RWPE1 (cell line): ENCODE data around the gene ELAVL1.
A peak's percentile ranks its signal among the peaks of the same experiment; 100 is the strongest.

ENCODE experiments used
- CTCF ChIA-PET: fragments of 350-600 bp; sonication (Branson Sonifier 250); formaldehyde crosslinking; extraction: SDS; loops from one replicate; lab custom pipeline; 2021; lab: Yijun Ruan, JAX
- POLR2A ChIA-PET: fragments of 400-600 bp; formaldehyde crosslinking; extraction: SDS; loops from one replicate; lab custom pipeline; 2020; ENCODE audit warnings: antibody characterized with exemption; ENCODE audit not compliant: low non-redundant PET; lab: Yijun Ruan, JAX
- DNase-seq: peaks from one replicate; pipeline ENCODE4 v3.0.0; 2012; ENCODE audit warnings: low spot score
- H3K27ac ChIP-seq: fragments of 450-650 bp; 2 replicates; pipeline ENCODE4 v1.5.1; 2017
- CTCF ChIP-seq: fragments of 450-650 bp; conservative IDR thresholded peaks from 2 replicates; pipeline ENCODE4 v1.5.1; 2017; ENCODE audit warnings: low read depth, mild to moderate bottlenecking

Gene ELAVL1

DNA sequence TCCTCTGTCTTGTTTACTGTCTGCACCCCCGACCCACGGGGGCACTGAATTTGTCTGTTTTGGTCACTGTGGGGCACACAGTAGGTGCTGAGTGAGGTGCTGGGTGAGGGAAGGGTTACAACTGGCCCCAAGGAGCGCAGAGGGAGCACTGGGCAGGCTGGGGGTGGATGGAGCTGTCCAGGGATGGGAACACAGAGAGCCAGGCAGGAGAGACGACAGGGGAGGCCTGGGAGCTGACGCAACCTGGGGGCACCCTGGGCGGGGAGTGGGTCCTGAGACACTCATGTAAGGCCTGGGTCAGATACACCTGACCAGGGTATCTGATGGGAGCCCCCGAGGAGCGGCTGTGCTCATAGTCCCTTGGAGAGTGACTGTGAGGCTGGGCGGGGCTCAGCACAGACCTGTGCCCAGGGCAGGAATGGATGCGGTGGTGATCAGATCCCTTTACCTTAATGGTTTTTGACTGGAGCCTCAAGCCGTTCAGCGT is 24.8 kb downstream of the ELAVL1 start:
- no peak for TF ChIP-seq CTCF
- no peak for DNase-seq
- POLR2A ChIA-PET = no interaction called here
- peak overlapping the region; percentile 55 for H3K27ac ChIP-seq
- CTCF ChIA-PET = interaction anchor here (0.6 to 1.9 kb wide), 2 partner anchors 22 to 339 kb away, joined by 3 to 9 read pairs; no protein-coding TSS in a partner anchor

- peak overlapping the region; percentile 55 for H3K27ac ChIP-seq
- TF ChIP-seq CTCF = no peak
- POLR2A ChIA-PET = no interaction called here
- no peak for DNase-seq
- CTCF ChIA-PET = interaction anchor here (0.6 to 1.9 kb wide), 3 partner anchors 22 to 261 kb away, joined by 3 to 9 read pairs (median 4); no protein-coding TSS in a partner anchor
Measured at GRCh38 chr19:7980168-7980567, 25.3 kb downstream of the ELAVL1 start.

GRCh38 chr19:7979559-7979958 is 25.9 kb downstream of the ELAVL1 start:
- peak overlapping the region; percentile 55 for H3K27ac ChIP-seq
- TF ChIP-seq CTCF = no peak
- DNase-seq = no peak
- POLR2A ChIA-PET = no interaction called here
- CTCF ChIA-PET = interaction anchor here (0.6 to 1.9 kb wide), 3 partner anchors 23 to 261 kb away, joined by 3 to 9 read pairs (median 4); no protein-coding TSS in a partner anchor

- no peak for TF ChIP-seq CTCF
- ChIA-PET POLR2A (no interaction called here), CTCF (interaction anchor here (0.5 to 1.0 kb wide), 2 partner anchors 23 to 138 kb away, joined by 3 read pairs; no protein-coding TSS in a partner anchor)
- no peak for DNase-seq
- H3K27ac ChIP-seq = peak overlapping the region; percentile 55
Measured at GRCh38 chr19:7979011-7979410, 26.4 kb downstream of the ELAVL1 start.

GRCh38 chr19:7978179-7978825 is 27.1 kb downstream of the ELAVL1 start:
- H3K27ac ChIP-seq = peak overlapping the region; percentile 55
- no peak for DNase-seq
- no peak for TF ChIP-seq CTCF
- POLR2A ChIA-PET = no interaction called here
- CTCF ChIA-PET = interaction anchor here (0.5 to 1.0 kb wide), 3 partner anchors 10 to 139 kb away, joined by 3 read pairs; no protein-coding TSS in a partner anchor

- ChIA-PET POLR2A (interaction anchor here (0.6 kb wide), 1 partner anchor 1646 kb away, joined by 4 read pairs; no protein-coding TSS in a partner anchor), CTCF (interaction anchor here (0.6 kb wide), 1 partner anchor 10 kb away, joined by 3 read pairs; no protein-coding TSS in a partner anchor)
- no peak for DNase-seq
- peak overlapping the region; percentile 55 for H3K27ac ChIP-seq
- no peak for TF ChIP-seq CTCF
Measured at GRCh38 chr19:7977723-7978040, 27.8 kb downstream of the ELAVL1 start.
